Measurements from ENCODE around the gene C12orf42.

C12orf42 gene

GRCh38 chr12:103495469-103496456, at the start of gene C12orf42:
Gene C12orf42 (minus strand): TSS chr12:103495968. CDS start chr12:103478426, 17,542 bp downstream.
- FAIRE-seq (no peak), DNase-seq (ENCODE audit: insufficient read length, low spot score) (peak; percentile 37)
- peak; percentile 72 for TF ChIP-seq CTCF (IDR thresholded peaks at IDR 0.05; ENCODE audit: insufficient read depth, missing control alignments)

- DNase-seq (ENCODE audit: insufficient read length, low spot score) (no peak), FAIRE-seq (no peak)
- TF ChIP-seq CTCF (IDR thresholded peaks at IDR 0.05; ENCODE audit: insufficient read depth, missing control alignments), result no peak
Observed at GRCh38 chr12:103542078-103542477, 46.3 kb upstream of the C12orf42 start.

GRCh38 chr12:103540319-103540718, 44.6 kb upstream of the C12orf42 start:
- no peak for FAIRE-seq
- DNase-seq (ENCODE audit: insufficient read length, low spot score), result no peak
- TF ChIP-seq CTCF (IDR thresholded peaks at IDR 0.05; ENCODE audit: insufficient read depth, missing control alignments), result no peak

- no peak for FAIRE-seq
- no peak for TF ChIP-seq CTCF (IDR thresholded peaks at IDR 0.05; ENCODE audit: insufficient read depth, missing control alignments)
Observed at GRCh38 chr12:103538397-103538796, 42.6 kb upstream of the C12orf42 start.

GRCh38 chr12:103530307-103531066, 34.7 kb upstream of the C12orf42 start:
- DNase-seq (ENCODE audit: insufficient read length, low spot score), result no peak
- FAIRE-seq, result no peak
- no peak for TF ChIP-seq CTCF (IDR thresholded peaks at IDR 0.05; ENCODE audit: insufficient read depth, missing control alignments)

More at GRCh38 chr12:103538397-103538796, 42.6 kb upstream of the C12orf42 start:
- DNase-seq (ENCODE audit: insufficient read length, low spot score), result no peak

GRCh38 chr12:103529306-103529705, 33.5 kb upstream of the C12orf42 start:
- DNase-seq (ENCODE audit: insufficient read length, low spot score), result no peak
- no peak for TF ChIP-seq CTCF (IDR thresholded peaks at IDR 0.05; ENCODE audit: insufficient read depth, missing control alignments)
- no peak for FAIRE-seq
